ENCODE data around the gene TRAPPC11. TPM values are rescaled to one million over a fixed set of nuclear protein-coding genes. Genes with fewer than 3 reads are reported as not detected.

The TRAPPC11 gene
- total RNA-seq, 4 donors from 2014 or later = 47.8 to 61.1 (median 52.1) TPM

DNA sequence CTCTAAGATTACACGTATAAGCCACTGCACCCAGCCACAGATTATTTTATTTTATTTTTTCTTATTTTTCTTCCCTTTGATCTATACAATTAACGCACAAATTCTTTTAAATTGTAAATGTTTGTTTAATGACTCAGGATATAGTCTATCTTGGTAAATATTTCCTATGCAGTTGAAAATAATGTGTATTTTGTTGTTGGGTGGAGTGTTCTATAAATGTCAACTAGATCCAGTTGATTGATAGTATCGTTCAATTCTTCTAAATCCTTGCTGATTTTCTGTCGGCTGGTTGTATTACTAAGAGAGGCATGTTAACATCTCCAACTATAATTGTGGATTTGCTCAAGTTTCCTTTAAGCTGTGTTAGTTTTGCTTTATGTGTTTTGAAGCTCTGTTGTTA, 92.0 kb downstream of the TRAPPC11 start:
- DNase-seq = no peak
- Histone ChIP-seq H3K36me3 (no peaks in the 10 kb centered on the region), H3K27me3 (peaks cover 1% of the 10 kb centered on the region), H3K4me1 (peaks cover 0 to 12% (median 8%) of the 10 kb centered on the region in 4 donors), H3K27ac (no peak overlapping the region), H3K9me3 (no peaks in the 10 kb centered on the region), H3K4me3 (no peak overlapping the region)
- in situ Hi-C loops (cut with MboI; ENCODE audit: low pct_ligation_motif_present in 1 of 4, low pct_unique_long_range_greater_than_20kb in 1 of 4, low sequenced_read_pairs in 3 of 4) = no loop called here
- no peak for TF ChIP-seq POLR2AphosphoS5 (IDR thresholded peaks at IDR 0.05)
- TF ChIP-seq POLR2A (IDR thresholded peaks at IDR 0.05) = no peak
- TF ChIP-seq, protein P1, sequence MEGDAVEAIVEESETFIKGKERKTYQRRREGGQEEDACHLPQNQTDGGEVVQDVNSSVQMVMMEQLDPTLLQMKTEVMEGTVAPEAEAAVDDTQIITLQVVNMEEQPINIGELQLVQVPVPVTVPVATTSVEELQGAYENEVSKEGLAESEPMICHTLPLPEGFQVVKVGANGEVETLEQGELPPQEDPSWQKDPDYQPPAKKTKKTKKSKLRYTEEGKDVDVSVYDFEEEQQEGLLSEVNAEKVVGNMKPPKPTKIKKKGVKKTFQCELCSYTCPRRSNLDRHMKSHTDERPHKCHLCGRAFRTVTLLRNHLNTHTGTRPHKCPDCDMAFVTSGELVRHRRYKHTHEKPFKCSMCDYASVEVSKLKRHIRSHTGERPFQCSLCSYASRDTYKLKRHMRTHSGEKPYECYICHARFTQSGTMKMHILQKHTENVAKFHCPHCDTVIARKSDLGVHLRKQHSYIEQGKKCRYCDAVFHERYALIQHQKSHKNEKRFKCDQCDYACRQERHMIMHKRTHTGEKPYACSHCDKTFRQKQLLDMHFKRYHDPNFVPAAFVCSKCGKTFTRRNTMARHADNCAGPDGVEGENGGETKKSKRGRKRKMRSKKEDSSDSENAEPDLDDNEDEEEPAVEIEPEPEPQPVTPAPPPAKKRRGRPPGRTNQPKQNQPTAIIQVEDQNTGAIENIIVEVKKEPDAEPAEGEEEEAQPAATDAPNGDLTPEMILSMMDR (IDR thresholded peaks at IDR 0.05) = no peak
- TF ChIP-seq EP300 (IDR thresholded peaks at IDR 0.05; ENCODE audit: low read depth) = no peak
- intact Hi-C loops (cut with DNase I; ENCODE audit: low total_unique reads) = no loop called here
- WGBS, 2 donors (ENCODE audit: low coverage in 1 of 2) = 66 to 76% methylated on average over 4 of the region's 4 CpGs

DNA sequence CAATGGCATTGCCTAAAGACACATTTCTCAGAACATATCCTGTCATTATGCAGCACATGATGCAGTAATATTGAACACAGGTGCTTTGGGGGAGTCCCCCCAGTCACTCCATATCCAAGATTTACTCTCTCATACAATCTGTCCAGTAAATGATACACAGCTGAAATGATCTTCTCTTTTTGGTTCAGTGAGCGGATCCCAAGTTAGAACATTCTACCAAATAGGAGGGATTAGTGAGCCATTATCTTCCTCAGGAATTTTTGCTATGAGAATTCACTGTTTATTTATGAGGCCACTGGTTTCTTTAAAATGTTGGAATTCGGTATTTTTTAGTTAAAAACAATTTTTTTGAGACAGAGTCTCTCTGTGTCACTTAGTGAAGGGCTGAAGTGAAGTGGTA, 96.5 kb downstream of the TRAPPC11 start:
- Histone ChIP-seq H3K4me3 (no peak overlapping the region), H3K9me3 (no peaks in the 10 kb centered on the region), H3K27ac (no peak overlapping the region), H3K36me3 (no peaks in the 10 kb centered on the region), H3K4me1 (peaks cover 0 to 22% (median 9%) of the 10 kb centered on the region in 4 donors), H3K27me3 (peaks cover 12% of the 10 kb centered on the region)
- no peak for TF ChIP-seq EP300 (IDR thresholded peaks at IDR 0.05; ENCODE audit: low read depth)
- TF ChIP-seq POLR2A (IDR thresholded peaks at IDR 0.05) = no peak
- no peak for TF ChIP-seq POLR2AphosphoS5 (IDR thresholded peaks at IDR 0.05)
- TF ChIP-seq, protein P1 (IDR thresholded peaks at IDR 0.05) = no peak
- 71 to 78% methylated on average over 1 to 2 of the region's 2 CpGs for WGBS, 2 donors (ENCODE audit: low coverage in 1 of 2)
- intact Hi-C loops (cut with DNase I; ENCODE audit: low total_unique reads) = no loop called here
- DNase-seq = no peak
- in situ Hi-C loops (cut with MboI; ENCODE audit: low pct_ligation_motif_present in 1 of 4, low pct_unique_long_range_greater_than_20kb in 1 of 4, low sequenced_read_pairs in 3 of 4) = no loop called here

DNA sequence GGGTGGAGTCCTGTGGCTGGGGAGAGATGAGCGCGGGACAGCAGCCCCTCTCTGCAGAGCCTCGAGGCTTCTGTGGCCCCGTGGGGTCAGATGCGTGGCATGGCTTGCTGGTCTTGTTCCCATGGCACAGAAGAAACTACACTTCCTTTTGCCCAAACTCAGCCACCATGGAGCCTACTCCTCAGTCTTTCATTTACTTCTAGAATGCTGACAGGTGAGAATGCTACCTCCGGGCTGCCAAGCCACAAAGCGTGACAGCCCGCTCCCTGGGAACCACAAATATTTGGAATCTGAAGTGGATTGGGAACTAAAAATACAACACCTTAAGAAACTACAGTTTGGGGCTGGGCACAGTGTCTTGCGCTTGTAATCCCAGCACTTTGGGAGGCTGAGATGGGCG, 98.0 kb downstream of the TRAPPC11 start:
- no peak for TF ChIP-seq POLR2A (IDR thresholded peaks at IDR 0.05)
- TF ChIP-seq, protein P1 (IDR thresholded peaks at IDR 0.05) = no peak
- no peak for TF ChIP-seq EP300 (IDR thresholded peaks at IDR 0.05; ENCODE audit: low read depth)
- no peak for TF ChIP-seq POLR2AphosphoS5 (IDR thresholded peaks at IDR 0.05)
- intact Hi-C loops (cut with DNase I; ENCODE audit: low total_unique reads) (no loop called here), in situ Hi-C loops (cut with MboI; ENCODE audit: low pct_ligation_motif_present in 1 of 4, low pct_unique_long_range_greater_than_20kb in 1 of 4, low sequenced_read_pairs in 3 of 4) (no loop called here)
- Histone ChIP-seq H3K9me3 (no peaks in the 10 kb centered on the region), H3K27ac (no peak overlapping the region), H3K4me1 (peaks cover 0 to 26% (median 11%) of the 10 kb centered on the region in 4 donors), H3K36me3 (no peaks in the 10 kb centered on the region), H3K27me3 (peaks cover 12% of the 10 kb centered on the region), H3K4me3 (no peak overlapping the region)
- 83 to 100% methylated on average over 1 to 10 of the region's 10 CpGs for WGBS, 2 donors (ENCODE audit: low coverage in 1 of 2)
- DNase-seq = no peak

DNA sequence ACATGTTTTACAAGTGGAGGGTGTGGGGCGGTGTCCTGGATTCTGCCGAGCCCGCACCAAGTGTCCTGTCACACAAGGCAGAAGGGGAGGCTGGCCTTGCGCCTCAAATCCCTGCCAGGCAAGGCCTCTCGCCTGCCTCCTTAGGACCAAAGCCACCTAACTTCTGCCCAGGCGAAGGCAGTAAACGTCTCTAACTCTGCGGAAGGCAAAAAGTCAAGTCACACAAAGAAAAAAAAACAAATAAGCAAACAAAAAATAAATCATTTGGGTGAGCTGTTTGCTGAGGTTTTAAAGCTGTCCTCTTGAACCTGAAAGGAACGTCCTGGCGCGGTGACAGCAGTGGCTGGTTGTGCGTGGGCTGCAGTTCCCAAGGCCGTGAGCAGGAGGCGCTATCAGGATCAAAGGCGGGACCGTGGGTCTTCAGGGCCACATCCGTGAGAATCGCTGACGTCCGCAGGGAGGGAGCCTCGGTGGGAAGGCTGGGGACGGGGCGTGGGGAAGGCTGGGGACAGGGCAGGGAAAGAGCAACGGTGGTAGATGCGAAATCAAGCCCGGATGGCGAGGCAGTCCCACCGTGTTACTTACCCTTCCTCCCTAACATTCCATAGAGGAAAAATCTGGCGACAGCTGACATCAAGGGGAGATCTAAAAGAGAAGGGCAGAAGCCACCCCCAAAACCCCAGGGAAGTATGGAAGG, 99.1 kb downstream of the TRAPPC11 start:
- no peaks in the 10 kb centered on the region for H3K9me3 ChIP-seq
- TF ChIP-seq POLR2AphosphoS5 (IDR thresholded peaks at IDR 0.05) = no peak
- TF ChIP-seq, protein P1 (IDR thresholded peaks at IDR 0.05) = peak; percentile 30 to 72 (median 49)
- no peaks in the 10 kb centered on the region for H3K36me3 ChIP-seq
- no peak overlapping the region for H3K4me3 ChIP-seq
- in situ Hi-C loops (cut with MboI; ENCODE audit: low pct_ligation_motif_present in 1 of 4, low pct_unique_long_range_greater_than_20kb in 1 of 4, low sequenced_read_pairs in 3 of 4) = no loop called here
- 28 to 54% methylated on average over 9 to 29 of the region's 29 CpGs for WGBS, 2 donors (ENCODE audit: low coverage in 1 of 2)
- DNase-seq = peak; percentile 76
- intact Hi-C loops (cut with DNase I; ENCODE audit: low total_unique reads) = no loop called here
- peaks cover 0 to 26% (median 11%) of the 10 kb centered on the region in 4 donors for H3K4me1 ChIP-seq
- H3K27me3 ChIP-seq = peaks cover 12% of the 10 kb centered on the region
- peak overlapping the region in 1 of 4 donors; percentile 1 for H3K27ac ChIP-seq
